T-helper 22 cell (primary cell): ENCODE data around the gene ME3.

Source experiments
- DNase-seq: peaks from one replicate; pipeline ENCODE4 v3.0.0-alpha.2; 2020; ENCODE audit warnings: low read depth

Gene ME3

GRCh38 chr11:86514453-86514852 lies 158.0 kb downstream of the ME3 start:
- DNase-seq: no peak

- no peak for DNase-seq
Observed at GRCh38 chr11:86513746-86514373, 158.6 kb downstream of the ME3 start.

GRCh38 chr11:86513138-86513537 lies 159.3 kb downstream of the ME3 start:
- no peak for DNase-seq

GRCh38 chr11:86511086-86511551 lies 161.3 kb downstream of the ME3 start:
- DNase-seq: no peak

- no peak for DNase-seq
Observed at GRCh38 chr11:86510674-86511073, 161.7 kb downstream of the ME3 start.

GRCh38 chr11:86510097-86510496 lies 162.3 kb downstream of the ME3 start:
- no peak for DNase-seq

GRCh38 chr11:86509588-86509974 lies 162.8 kb downstream of the ME3 start:
- no peak for DNase-seq

GRCh38 chr11:86508604-86509587 lies 163.5 kb downstream of the ME3 start:
- no peak for DNase-seq

- DNase-seq: no peak
Observed at GRCh38 chr11:86507249-86507845, 165.1 kb downstream of the ME3 start.

GRCh38 chr11:86506235-86506634 lies 166.2 kb downstream of the ME3 start:
- DNase-seq: no peak

GRCh38 chr11:86503131-86503530 lies 169.3 kb downstream of the ME3 start:
- DNase-seq: no peak

GRCh38 chr11:86502137-86502642 lies 170.2 kb downstream of the ME3 start:
- DNase-seq: no peak

- DNase-seq: no peak
Observed at GRCh38 chr11:86500500-86501140, 171.8 kb downstream of the ME3 start.

GRCh38 chr11:86499723-86500129 lies 172.7 kb downstream of the ME3 start:
- DNase-seq: no peak

- DNase-seq: no peak
Observed at GRCh38 chr11:86497836-86498235, 174.6 kb downstream of the ME3 start.

GRCh38 chr11:86497310-86497709 lies 175.1 kb downstream of the ME3 start:
- no peak for DNase-seq

- DNase-seq: no peak
Observed at GRCh38 chr11:86495351-86495750, 177.1 kb downstream of the ME3 start.

- no peak for DNase-seq
Observed at GRCh38 chr11:86492370-86493010, 179.9 kb downstream of the ME3 start.

GRCh38 chr11:86491027-86491426 lies 181.4 kb downstream of the ME3 start:
- no peak for DNase-seq

GRCh38 chr11:86490582-86490981 lies 181.8 kb downstream of the ME3 start:
- no peak for DNase-seq

GRCh38 chr11:86489442-86489841 lies 183.0 kb downstream of the ME3 start:
- DNase-seq: no peak

GRCh38 chr11:86488553-86488952 lies 183.9 kb downstream of the ME3 start:
- DNase-seq: no peak
